Central memory CD4-positive, alpha-beta T cell (primary cell): ENCODE data around the gene HIF1A.
"Not testable (repeated sequence)": the region's sequence is repeated elsewhere in the genome, so short reads cannot be mapped to it uniquely, and the experiment has no call there.

Experiments
- DNase-seq: peaks from one replicate; pipeline ENCODE4 v3.0.0; 2022
- total RNA-seq, 3 experiments: gene quantifications; one replicate each; lab custom pipeline; 2026; lab: John Stamatoyannopoulos, UW

HIF1A gene
- total RNA-seq, result 149 to 580 (median 332) reads per million in 3 experiments

DNA sequence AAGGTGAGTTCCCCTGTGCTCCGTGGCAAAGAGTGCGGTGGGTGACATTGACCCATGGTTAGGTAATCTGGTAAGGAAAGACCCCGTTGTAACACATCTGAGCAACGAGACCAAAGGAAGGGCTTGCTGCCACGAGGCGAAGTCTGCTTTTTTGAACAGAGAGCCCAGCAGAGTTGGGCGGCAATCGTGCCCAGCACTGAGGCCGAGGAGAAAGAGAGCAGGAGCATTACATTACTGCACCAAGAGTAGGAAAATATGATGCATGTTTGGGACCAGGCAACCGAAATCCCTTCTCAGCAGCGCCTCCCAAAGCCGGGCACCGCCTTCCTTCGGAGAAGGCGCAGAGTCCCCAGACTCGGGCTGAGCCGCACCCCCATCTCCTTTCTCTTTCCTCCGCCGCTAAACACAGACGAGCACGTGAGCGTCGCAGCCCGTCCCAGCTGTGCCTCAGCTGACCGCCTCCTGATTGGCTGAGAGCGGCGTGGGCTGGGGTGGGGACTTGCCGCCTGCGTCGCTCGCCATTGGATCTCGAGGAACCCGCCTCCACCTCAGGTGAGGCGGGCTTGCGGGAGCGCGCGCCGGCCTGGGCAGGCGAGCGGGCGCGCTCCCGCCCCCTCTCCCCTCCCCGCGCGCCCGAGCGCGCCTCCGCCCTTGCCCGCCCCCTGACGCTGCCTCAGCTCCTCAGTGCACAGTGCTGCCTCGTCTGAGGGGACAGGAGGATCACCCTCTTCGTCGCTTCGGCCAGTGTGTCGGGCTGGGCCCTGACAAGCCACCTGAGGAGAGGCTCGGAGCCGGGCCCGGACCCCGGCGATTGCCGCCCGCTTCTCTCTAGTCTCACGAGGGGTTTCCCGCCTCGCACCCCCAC is at the start of gene HIF1A:
HIF1A (plus strand) TSS at position 684 of the 865 bp plus-strand sequence. CDS start 292 bp downstream, outside the sequence.
- peak; percentile 97 for DNase-seq

DNA sequence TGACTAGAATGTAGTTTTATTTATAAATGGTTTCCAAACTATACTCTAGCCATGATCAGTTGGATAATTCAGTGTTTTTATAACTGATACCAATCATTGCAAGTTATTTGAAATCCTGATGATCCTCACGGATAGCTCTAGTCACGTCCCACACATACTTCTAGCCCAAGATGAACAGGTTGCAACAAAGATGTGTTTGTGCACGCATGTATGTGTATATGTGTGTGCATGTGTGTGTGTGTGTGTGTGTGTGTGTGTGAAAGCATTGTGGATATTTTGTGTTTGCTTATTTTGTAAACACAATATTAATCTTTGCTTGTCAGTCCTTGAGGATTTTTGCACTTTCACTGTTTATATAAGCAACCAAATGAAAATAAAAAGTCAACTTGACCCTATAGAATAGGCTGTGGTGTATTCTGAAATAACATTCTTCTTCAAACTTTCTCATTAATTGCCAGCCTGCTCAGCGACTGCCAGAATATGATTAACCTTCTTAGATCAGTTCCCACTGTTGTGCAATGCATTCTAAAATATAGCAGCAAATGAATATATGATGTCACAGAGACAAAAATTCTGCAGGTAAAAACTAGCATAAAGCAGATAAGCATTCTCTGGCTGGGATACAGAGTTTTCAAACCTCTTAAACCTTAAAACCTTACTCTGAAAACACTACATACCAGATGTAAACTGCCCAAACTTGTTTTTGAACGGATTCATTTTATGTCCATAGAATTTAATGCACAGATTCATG is 48.8 kb upstream of the HIF1A start:
- no peak for DNase-seq

DNA sequence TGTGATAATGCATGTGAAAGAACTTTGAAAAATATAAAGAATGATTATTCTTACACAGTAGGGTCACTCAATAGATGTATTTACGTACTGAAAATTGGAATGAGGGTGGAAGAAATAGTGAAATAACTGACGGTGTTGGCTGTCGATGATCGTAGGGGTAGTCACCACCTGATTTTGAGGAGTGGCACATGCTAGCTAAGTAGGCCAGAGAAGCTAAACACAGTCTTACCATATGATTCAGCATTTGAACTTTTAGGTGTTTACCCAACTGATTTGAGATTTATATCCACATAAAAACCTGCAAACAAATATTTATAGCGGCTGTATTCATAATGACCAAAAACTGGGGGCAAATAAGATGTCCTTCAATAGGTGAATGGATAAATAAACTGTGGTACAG is 47.6 kb upstream of the HIF1A start:
- no peak for DNase-seq

DNA sequence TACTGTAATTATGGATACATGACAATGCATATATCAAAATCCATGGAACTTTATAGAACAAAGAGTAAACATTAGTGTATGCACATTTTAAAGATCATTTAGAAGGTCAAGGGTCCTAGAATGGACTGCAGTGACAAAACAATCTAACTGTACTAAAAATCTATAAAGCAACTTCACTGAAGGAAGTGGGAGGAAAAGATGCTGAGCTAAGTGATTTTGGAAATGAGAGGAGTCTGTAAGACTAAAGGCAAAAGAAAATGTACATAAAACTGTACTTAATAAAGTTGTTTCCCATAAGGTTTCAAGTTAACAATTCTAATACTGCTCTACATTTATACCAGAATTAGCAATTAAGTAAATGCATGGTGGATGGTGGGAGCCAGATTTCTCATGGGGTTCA is 46.9 kb upstream of the HIF1A start:
- no peak for DNase-seq

DNA sequence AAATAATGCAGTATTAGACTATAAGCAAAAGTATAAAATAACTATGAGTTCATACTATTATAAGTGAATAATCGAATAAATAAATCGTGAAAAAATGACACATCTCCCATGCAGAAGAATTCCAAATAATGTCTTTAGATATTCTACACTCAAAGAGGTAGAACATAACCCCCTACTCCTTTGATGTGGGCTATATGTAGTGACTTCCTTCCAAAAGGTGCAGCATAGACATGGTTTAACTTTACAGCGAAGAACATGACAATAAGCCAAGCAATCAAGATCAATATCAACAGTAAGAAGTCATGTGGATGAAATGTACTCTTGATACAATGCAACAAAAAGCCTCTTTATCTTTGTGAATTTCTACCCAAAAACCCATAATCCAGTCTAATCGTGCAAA is 46.0 kb upstream of the HIF1A start:
- peak; percentile 37 for DNase-seq

DNA sequence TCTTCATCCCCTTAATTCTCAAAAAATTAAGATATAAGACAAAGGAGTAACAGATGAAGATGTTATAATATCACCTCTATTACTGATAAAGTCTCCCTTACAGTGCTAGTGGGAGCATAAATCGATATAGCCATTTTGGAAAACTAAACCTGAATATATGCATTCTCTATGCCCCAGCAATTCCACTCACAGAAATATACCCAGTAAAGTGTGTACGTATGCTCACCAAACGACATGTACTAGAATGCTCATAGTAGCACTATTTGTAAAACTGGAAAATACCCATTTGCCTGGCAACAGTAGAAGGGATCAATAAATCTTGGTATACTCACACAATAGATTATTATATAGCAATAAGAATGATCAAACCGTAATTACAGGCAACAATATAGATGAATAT is 44.0 kb upstream of the HIF1A start:
- no peak for DNase-seq

DNA sequence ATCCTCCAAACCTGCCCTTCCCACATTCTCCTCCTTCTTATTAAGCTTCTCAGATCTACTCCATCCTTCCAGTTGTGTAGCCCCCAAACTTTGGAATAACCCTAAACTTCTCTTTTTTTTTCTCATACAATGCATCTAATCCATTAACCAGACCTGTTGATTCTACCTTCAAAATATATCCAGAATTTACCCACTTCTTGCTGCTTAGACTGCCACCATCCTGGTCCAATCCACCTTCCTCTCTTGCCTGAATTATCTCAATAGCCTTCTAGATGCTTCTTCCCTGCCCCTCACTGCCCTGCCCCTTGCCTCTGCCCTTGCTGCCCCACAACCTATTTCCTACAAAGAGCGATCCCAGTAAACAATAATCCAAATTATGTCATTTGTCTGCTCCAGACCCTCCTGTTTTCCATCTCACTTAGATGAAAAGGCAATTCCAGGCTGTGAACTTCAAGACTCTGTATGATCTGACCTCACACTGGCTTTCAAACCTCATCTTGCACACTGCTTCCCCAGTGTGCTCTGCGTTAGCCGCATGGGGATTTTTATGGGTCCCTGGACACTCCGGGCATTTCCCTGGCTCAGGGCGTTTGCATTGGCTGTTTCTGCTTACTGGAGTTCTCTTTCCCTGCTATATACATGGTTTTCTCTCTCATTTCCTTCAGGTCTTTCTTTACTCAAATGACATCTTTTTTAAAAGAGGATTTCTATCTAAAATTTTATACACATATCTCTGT is 42.6 kb upstream of the HIF1A start:
- no peak for DNase-seq

DNA sequence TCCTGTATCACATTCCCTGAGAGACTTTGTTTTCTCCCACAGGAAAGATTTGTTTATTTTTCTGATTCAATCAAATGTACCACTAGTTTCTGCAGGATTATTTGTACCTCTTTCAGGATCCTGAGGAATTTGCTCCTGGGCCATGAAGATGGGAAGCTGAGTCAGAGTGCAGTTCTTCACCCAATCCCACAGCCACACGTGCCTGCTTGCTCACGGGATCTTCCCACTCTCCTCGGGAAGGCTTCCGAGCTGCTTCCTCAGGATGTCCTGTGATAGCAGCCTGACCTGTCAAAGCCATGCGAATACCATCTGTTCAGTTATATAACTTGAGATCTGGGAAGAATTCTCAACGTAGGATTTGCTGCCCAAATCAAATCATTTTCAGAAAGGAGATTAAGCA is 41.8 kb upstream of the HIF1A start:
- no peak for DNase-seq

DNA sequence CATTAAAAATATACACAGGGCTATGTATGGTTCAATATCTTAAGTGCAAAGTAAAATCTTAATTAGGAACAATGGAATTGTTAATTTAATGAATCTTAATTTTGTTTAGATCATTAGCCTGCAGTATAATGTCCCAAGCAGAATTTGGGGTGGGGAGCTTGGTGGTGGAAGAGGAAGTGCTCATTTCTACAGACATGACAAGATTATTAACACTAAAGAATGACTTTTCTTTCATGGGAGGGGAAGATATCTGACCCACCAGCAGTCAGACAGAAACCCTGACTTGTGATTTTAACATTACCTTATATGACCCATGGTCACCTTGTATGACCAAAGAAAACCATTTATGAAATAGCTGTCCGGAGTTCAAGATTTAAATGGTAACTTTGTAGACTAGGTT is 41.3 kb upstream of the HIF1A start:
- no peak for DNase-seq

DNA sequence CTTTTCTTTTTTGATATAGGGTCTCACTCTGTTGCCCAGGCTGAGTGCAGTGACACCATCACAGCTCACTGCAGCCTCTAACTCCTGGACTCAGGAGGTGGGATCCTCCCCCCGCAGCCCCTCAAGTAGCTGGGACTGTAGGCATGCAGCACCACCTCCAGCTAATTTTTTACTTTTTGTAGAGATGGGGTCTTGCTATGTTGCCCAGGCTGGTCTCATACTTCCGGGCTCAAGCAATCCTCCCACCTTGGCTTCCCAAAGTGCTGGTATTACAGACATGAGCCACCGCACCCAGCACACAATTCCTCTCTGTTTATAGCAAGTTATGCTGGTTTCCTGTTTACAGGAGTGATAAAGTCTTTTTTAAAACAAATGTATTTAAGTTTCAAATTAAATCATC is 39.5 kb upstream of the HIF1A start:
- DNase-seq, result no peak

DNA sequence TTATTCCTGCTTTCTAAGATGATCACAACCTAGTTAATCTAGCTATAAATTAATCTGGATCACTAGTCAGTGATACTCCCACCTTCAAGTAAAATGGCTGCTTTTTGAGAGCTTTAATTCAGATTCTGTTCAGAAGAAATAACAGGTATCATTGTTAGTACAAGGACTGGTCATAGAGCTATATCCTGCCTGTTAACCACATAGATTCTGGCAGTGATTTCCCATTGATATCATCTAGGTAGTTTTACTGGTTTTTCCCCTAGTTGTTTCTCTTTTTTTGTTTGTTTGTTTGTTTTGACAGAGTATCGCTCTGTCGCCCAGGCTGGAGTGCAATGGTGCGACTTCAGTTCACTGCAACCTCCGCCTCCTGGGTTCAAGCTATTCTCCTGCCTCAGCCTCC is 39.0 kb upstream of the HIF1A start:
- DNase-seq, result no peak

DNA sequence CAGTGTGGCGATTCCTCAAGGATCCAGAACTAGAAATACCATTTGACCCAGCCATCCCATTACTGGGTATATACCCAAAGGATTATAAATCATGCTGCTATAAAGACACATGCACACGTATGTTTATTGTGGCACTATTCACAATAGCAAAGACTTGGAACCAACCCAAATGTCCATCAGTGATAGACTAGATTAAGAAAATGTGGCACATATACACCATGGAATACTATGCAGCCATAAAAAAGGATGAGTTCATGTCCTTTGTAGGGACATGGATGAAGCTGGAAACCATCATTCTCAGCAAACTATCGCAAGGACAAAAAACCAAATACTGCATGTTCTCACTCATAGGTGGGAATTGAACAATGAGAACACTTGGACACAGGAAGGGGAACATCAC is 37.2 kb upstream of the HIF1A start:
- not testable (repeated sequence) for DNase-seq

DNA sequence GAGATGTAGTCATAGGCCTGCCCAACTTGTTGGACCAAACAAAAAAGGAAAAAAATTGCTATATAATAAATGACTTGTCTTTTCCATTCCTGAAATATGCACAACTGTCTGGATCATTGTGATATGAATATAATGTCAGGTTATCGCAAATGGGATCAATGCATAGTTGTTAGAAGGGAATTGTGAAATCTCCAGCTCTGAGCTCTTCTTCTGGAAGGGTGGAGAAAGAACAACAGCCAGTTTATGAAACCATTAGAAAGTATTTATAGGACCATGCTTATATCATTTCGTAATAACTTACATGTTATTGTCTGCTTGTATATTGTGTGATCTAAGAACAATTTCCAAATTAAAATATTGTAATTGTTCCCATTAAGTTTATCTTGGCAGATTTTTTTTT is 35.7 kb upstream of the HIF1A start:
- DNase-seq, result no peak

DNA sequence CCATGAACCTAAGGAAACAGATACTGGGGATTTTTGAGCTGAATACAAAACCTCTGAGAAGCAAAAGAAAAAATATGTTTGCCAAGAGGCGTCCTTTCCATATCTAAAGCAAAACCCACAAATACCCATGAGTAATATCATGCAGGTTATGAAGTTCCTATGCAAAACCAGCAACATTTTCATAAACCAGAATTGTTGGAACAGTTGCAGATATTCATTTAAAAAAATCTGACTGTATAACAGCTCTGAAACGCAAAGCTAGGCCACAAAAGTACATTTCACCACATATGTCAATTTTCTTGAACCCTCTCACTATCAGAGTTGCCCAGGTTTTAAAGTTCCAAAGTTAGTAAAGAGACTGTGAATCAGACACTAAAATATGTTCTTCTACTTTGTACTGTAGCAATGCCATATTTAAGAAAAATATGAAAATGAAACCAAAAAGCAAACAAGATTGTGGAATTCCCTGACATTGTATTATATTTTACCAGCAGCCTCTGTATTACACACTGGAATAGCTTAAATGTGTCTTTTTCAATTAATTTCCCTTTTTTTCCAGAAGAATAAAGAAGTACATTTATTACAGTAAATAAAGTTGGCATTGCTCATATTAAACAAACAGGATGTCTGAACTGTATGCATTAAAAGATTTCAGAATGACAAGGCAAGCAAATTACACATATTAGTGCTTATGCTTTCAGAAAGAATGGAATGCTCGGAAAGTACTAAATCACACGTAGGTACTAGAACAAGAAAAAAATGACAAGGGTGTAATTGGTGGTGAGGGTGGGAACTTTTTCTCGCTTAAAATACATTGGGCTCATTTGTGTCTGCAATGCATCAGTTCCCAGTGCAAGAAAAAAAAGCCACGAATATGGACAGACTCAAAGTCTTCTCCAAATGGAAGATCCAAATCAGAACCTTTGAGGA is 33.6 kb upstream of the HIF1A start:
- DNase-seq, result no peak

DNA sequence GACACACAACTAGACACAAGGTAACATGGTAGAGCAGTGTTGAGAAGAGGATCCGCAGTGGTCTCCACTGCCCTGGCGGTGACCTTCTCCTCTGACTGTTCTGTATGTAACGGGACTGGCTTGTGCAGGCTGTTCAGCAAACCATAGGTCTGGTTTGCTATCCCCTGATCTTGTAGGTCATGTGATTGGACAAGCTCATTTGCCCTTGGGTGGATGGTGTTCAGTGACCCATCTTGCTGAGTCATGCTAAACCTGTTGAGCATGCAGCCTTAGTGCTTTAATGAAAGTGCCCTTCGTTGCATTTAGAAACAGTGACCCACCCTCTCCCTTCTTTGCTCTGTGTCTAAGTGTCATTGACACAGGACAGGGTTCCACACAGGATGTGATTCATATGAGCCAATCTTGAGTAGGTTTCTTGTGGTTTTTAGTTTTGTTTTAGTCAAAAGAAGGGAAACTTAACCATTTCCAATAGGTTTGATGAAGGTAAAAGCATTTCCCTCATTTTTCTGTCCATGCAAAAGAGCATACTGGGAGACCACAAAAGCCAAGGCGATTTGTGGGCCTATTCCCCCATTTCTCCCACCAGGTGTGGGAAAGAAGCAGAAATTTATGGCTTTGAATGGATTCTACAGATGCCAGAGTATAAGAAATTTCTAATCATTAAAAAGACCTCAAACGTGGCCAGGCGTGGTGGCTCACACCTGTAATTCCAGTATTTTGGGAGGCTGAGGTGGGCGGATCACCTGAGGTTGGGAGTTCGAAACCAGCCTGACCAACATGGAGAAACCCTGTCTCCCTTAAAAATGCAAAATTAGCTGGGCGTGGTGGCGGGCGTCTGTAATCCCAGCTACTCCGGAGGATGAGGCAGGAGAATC is 32.6 kb upstream of the HIF1A start:
- peak; percentile 65 for DNase-seq

DNA sequence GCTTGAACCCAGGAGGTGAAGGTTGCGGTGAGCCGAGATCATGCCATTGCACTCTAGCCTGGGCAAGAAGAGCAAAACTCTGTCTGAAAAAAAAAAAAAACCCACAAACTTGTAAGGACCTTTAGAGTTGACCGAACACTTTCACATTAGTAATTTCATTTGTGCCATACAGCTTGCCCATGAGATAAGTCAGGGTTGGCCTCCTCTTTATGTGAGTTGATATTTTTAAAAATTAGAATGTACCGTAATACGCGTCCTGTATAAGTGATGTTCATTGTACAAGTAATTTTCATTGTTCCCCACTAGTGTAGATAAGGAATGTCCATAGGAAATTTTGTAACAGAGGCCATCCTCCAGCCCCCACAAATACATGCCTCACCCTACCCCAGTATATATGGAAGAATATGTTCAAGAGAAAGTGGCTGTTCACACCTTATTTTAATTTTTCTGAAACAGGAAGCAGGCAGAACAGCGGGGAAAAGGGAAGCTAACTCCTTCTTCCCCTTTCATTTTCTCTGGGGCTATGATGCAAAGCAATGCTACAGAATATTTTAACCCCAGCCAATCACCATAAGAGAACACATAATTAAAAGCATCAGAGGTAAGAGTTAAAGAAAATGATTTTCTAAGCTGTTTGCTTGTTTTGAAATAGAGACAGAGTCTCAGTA is 31.9 kb upstream of the HIF1A start:
- DNase-seq, result peak; percentile 4

DNA sequence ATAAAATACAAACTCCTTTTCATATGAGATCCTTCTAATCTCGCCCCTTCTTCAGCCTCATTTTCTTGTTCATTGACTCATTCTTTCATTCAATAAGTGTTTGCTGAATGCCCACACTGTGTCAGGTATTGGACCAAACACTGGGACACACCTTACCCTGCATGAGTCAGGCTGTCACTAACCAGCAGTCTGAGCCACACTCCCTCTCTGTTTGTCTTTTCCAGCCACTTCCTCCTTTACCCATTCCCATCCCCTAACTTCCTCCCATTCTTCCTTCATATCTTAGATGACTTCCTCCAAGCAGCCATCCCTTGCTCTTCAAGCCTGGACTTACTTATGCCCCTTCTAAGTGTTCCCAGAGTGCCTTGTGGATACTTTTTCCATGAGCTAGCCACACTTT is 27.0 kb upstream of the HIF1A start:
- DNase-seq, result no peak

DNA sequence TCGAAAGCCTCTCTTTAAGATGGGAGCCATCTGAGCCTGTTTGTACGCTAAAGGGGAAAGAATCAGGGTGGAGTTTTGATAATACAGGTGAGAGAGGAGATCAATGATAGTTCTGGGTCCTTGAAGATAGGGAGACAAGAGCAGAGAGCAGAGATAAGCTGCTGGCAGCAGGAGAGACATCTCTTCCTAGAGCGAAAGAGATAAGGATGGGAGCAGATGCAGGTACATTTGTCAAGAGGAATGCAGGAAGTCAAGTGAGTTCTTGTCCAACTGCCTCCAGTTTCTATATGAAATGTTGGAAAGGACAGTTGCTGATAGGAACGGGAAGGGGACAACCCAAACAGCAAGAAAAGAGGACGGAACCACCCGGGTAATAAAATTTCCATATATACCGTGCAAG is 24.7 kb upstream of the HIF1A start:
- DNase-seq, result no peak

DNA sequence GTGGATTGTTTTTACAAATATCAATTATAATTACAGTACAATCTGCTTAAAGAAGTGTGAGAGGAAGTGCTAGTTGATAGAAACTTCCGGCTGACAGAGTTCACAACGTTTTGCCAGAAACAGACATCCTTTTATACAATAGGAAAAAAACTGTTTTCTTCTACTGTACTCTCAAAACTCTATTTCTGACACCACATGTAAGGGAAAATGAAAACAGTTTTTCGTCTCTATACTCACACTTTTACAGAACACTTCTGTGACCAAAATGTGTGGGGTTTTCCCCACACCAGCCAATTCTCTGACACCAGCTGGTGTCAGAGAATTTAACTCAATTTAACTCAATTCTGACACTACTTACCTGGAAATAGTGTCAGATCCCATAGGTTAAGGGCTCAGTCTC is 24.2 kb upstream of the HIF1A start:
- peak; percentile 73 for DNase-seq

DNA sequence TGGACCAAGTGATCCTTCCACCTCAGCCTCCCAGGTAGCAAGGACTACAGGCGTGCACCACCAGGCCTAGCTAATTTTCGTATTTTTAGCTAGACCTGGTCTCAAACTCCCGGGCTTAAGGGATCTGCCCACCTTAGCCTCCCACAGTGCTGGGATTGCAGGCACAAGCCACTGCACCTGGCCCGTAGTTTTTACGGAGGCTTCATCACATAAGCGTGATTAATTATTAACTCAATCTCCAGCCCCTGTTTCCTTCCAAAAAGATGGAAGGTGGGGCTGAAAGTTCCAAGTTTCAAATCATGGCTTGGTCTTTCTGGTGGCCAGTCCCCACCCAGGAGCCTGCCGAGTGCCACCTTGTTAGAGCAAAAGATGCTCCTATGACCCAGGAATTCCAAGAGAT is 22.5 kb upstream of the HIF1A start:
- no peak for DNase-seq

DNA sequence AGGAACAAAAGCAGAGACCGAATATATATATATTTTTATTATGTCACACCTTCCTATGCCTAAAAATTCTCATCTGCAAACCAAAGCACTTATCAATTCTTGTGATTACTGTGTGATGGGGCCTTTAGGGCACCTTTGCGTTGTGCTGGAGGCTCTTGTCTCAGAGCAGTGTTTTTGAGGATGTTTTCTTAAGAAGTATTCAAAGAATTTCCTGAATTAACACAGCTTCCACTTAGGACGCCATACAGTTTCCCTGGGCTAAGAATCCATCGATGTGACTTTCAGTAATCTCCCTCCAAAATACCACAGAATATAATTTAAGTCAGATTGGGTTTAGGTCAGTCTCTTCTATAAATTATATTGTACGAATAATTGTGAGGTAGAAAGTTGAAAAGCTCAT is 22.0 kb upstream of the HIF1A start:
- DNase-seq, result no peak
